ENCODE measurements around the gene IMMT. TPM values are rescaled to one million over a fixed set of nuclear protein-coding genes. Genes with fewer than 3 reads are reported as not detected.
"Not testable (repeated sequence)": the region's sequence is repeated elsewhere in the genome, so short reads cannot be mapped to it uniquely, and the experiment has no call there.

The IMMT gene
- total RNA-seq, 6 experiments from 2014 or later: 83.0 to 93.4 (median 87.6) TPM

GRCh38 chr2:86202702-86203101 is 7.4 kb upstream of the IMMT start:
- Mint-ChIP-seq H3K27me3 (ENCODE audit: insufficient read depth) (peaks cover 2% of the 10 kb centered on the region), H3K4me3 (no peak overlapping the region), H3K9me3 (no peaks in the 10 kb centered on the region), H3K4me1 (ENCODE audit: low read depth) (peaks cover 31% of the 10 kb centered on the region), H3K36me3 (ENCODE audit: low read depth) (peaks cover 13% of the 10 kb centered on the region; the same call in 1 of the 2 replicates), H3K27ac (peak overlapping the region; percentile 32; the same call in 1 of the 2 replicates)
- no peak for DNase-seq
- no peak for TF ChIP-seq CTCF (IDR thresholded peaks at IDR 0.05)

- H3K4me3 Mint-ChIP-seq: no peak overlapping the region
- peaks cover 13% of the 10 kb centered on the region; the same call in 1 of the 2 replicates for H3K36me3 Mint-ChIP-seq (ENCODE audit: low read depth)
- DNase-seq: no peak
- TF ChIP-seq CTCF (IDR thresholded peaks at IDR 0.05): no peak
- H3K9me3 Mint-ChIP-seq: no peaks in the 10 kb centered on the region
- H3K27me3 Mint-ChIP-seq (ENCODE audit: insufficient read depth): peaks cover 2% of the 10 kb centered on the region
- peak overlapping the region; percentile 32; the same call in 1 of the 2 replicates for H3K27ac Mint-ChIP-seq
- peaks cover 31% of the 10 kb centered on the region for H3K4me1 Mint-ChIP-seq (ENCODE audit: low read depth)
These were observed 7.1 kb upstream of the IMMT start for GRCh38 chr2:86202336-86202692.

GRCh38 chr2:86201671-86202335 is 6.5 kb upstream of the IMMT start:
- peak; percentile 16; the same call in 1 of the 2 replicates for TF ChIP-seq CTCF (IDR thresholded peaks at IDR 0.05)
- no peak overlapping the region for H3K4me3 Mint-ChIP-seq

GRCh38 chr2:86200564-86200963 is 5.3 kb upstream of the IMMT start:
- peaks cover 13% of the 10 kb centered on the region; the same call in 1 of the 2 replicates for H3K36me3 Mint-ChIP-seq (ENCODE audit: low read depth)
- peak overlapping the region; percentile 97 for H3K4me3 Mint-ChIP-seq
- not testable (repeated sequence) for DNase-seq; H3K9me3 Mint-ChIP-seq; H3K27ac Mint-ChIP-seq; H3K27me3 Mint-ChIP-seq (ENCODE audit: insufficient read depth)
- H3K4me1 Mint-ChIP-seq (ENCODE audit: low read depth): peaks cover 42% of the 10 kb centered on the region

More at GRCh38 chr2:86201671-86202335, 6.5 kb upstream of the IMMT start:
- DNase-seq: peak; percentile 27
- H3K4me1 Mint-ChIP-seq (ENCODE audit: low read depth): peaks cover 35% of the 10 kb centered on the region
- peak overlapping the region; percentile 32; the same call in 1 of the 2 replicates for H3K27ac Mint-ChIP-seq
- H3K9me3 Mint-ChIP-seq: no peaks in the 10 kb centered on the region
- peaks cover 11% of the 10 kb centered on the region; the same call in 1 of the 2 replicates for H3K36me3 Mint-ChIP-seq (ENCODE audit: low read depth)
- H3K27me3 Mint-ChIP-seq (ENCODE audit: insufficient read depth): peaks cover 2% of the 10 kb centered on the region

GRCh38 chr2:86199834-86200177 is 4.5 kb upstream of the IMMT start:
- peaks cover 5% of the 10 kb centered on the region for H3K27me3 Mint-ChIP-seq (ENCODE audit: insufficient read depth)
- TF ChIP-seq CTCF (IDR thresholded peaks at IDR 0.05): no peak
- no peak for DNase-seq
- peak overlapping the region; percentile 97 for H3K4me3 Mint-ChIP-seq
- no peaks in the 10 kb centered on the region for H3K9me3 Mint-ChIP-seq
- H3K27ac Mint-ChIP-seq: peak overlapping the region; percentile 85
- peaks cover 44% of the 10 kb centered on the region for H3K4me1 Mint-ChIP-seq (ENCODE audit: low read depth)
- H3K36me3 Mint-ChIP-seq (ENCODE audit: low read depth): peaks cover 14% of the 10 kb centered on the region; the same call in 1 of the 2 replicates

GRCh38 chr2:86195808-86196387 is 636 bp upstream of the IMMT start:
- peak overlapping the region; percentile 92 for H3K4me3 Mint-ChIP-seq
- TF ChIP-seq CTCF (IDR thresholded peaks at IDR 0.05): no peak
- peak overlapping the region; percentile 98 for H3K27ac Mint-ChIP-seq

More at GRCh38 chr2:86195808-86196387, 636 bp upstream of the IMMT start:
- H3K9me3 Mint-ChIP-seq: no peaks in the 10 kb centered on the region
- peaks cover 47% of the 10 kb centered on the region for H3K4me1 Mint-ChIP-seq (ENCODE audit: low read depth)
- H3K36me3 Mint-ChIP-seq (ENCODE audit: low read depth): peaks cover 14% of the 10 kb centered on the region
- H3K27me3 Mint-ChIP-seq (ENCODE audit: insufficient read depth): peaks cover 5% of the 10 kb centered on the region
- no peak for DNase-seq

Data from HFFc6 (cell line).